Left lobe of liver (tissue), 2 donors: ENCODE data around the gene ASTE1. TPM values are rescaled to one million over a fixed set of nuclear protein-coding genes. Genes with fewer than 3 reads are reported as not detected.
"Not testable (repeated sequence)": the region's sequence is repeated elsewhere in the genome, so short reads cannot be mapped to it uniquely, and the experiment has no call there.

Experiments used
- ATAC-seq: fragments of 200-7000 bp; cut with Tn5 transposase; one replicate; pipeline ENCODE4 v1.9.1; 2020; ENCODE audit warnings: mild to moderate bottlenecking, moderate library complexity
- DNase-seq: peaks from one replicate; pipeline ENCODE4 v3.0.0-alpha.2; 2020; ENCODE audit warnings: low spot score
- total RNA-seq: library from RNA; stranded (reverse); gene quantifications from one replicate; pipeline ENCODE4 v1.2.1, GENCODE V29; 2021
- donor health status: DM: no; HTN: no; CAD: no; lungs with moderate emphysema.
- donor health status: DM: no; HTN: yes; CAD: no.

Gene ASTE1
- total RNA-seq, 1 donor from 2014 or later, result 4.5 TPM

DNA sequence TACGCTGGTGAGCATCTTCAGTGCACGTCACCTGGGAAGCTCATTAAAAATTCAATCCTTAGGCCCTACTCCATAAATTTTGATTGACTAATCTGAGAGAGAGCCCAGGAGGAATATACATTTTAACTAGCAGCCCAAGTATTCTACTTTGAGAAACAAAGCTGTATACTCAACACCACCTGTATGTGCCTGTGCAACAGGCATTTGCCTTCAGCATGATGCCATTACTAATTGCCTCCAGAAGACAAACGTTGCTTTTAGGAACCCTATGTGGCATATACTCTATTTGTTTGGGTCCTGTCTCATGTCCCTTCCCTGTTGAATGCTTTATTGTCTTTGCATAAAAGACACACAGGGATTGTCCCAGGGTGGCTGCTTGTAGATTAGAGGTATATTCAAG lies 7.7 kb downstream of the ASTE1 start:
- ATAC-seq, result no peak
- DNase-seq, result no peak

- DNase-seq (no peak), ATAC-seq (no peak)
Observed at GRCh38 chr3:131009698-131010097, 16.9 kb downstream of the ASTE1 start.

GRCh38 chr3:131008326-131008725 lies 18.3 kb downstream of the ASTE1 start:
- DNase-seq (no peak), ATAC-seq (no peak)

GRCh38 chr3:131007782-131008181 lies 18.8 kb downstream of the ASTE1 start:
- no peak for ATAC-seq
- no peak for DNase-seq

DNA sequence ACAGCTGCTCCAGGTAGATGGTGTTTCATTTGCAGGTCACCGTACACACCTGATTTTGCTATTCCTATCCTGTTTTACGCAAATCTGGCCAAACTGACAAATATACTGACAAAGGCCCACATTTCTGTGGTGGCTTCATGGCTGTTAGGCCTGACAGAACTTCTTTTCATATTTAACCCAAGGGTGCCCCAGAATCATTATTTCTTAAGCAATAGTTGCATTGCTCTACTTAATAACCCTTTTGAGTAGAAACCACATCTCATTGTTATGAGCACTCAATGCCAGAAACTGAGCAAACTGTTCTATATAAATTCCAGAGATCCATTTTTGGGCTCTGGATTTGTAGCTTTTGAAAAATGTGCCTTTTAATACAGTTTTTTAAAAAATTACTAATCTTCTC lies 19.4 kb downstream of the ASTE1 start:
- DNase-seq (no peak), ATAC-seq (no peak)

GRCh38 chr3:131004603-131005002 lies 22.0 kb downstream of the ASTE1 start:
- DNase-seq, result no peak
- no peak for ATAC-seq

DNA sequence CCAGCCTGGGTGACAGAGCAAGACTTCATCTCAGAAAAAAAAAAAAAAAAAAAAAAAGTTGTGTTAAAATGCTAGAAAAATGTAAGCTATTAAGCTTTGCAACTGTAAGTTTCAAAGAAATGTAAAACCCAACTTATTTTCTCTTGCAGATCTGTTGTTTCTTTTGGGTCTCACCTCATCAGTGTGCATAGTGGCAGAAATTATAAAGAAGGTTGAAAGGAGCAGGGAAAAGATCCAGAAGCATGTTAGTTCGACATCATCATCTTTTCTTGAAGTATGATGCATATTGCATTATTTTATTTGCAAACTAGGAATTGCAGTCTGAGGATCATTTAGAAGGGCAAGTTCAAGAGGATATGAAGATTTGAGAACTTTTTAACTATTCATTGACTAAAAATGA lies 25.6 kb downstream of the ASTE1 start:
- DNase-seq, result no peak
- ATAC-seq, result no peak

- ATAC-seq (no peak), DNase-seq (no peak)
Observed at GRCh38 chr3:130997289-130997688, 29.3 kb downstream of the ASTE1 start.

- ATAC-seq (no peak), DNase-seq (no peak)
Observed at GRCh38 chr3:130992344-130992743, 34.3 kb downstream of the ASTE1 start.

DNA sequence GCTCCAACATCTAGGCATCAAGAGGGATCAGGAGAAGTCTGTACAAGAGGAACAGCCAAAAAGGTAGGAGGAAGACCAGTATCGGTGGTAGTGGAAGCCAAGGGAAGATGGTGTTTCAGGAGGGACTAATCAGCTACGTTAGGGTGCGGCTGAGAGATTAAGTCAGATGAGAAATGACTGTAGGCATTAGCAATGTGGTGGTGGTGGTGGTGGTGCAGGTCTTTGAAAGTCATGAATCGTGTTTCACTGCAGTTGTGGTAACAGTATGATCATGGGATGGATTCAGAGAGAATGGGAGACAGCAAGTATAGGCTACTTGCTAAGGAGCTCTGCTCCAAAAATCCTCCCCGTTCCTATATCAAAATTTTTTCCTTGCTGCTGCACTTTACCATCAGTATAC lies 35.5 kb downstream of the ASTE1 start:
- no peak for DNase-seq
- ATAC-seq, result no peak

- ATAC-seq, result no peak
- no peak for DNase-seq
Observed at GRCh38 chr3:130990282-130990681, 36.3 kb downstream of the ASTE1 start.

- no peak for DNase-seq
- no peak for ATAC-seq
Observed at GRCh38 chr3:130981469-130981868, 45.2 kb downstream of the ASTE1 start.

DNA sequence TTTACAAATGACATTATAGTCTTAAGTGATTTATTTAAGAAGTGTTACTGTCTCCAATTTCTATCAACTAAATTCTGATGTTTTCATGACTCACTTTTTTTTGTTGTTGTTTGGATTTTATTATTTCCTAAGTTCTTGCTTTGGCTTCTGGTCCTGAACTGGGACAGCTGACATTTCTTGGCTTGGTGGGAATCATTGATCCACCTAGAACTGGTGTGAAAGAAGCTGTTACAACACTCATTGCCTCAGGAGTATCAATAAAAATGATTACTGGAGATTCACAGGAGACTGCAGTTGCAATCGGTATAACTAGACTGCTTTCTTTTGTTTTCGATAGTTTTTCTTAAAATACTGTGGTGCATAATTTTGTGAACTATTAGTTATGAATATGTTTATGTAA lies 47.5 kb downstream of the ASTE1 start:
- no peak for DNase-seq

DNA sequence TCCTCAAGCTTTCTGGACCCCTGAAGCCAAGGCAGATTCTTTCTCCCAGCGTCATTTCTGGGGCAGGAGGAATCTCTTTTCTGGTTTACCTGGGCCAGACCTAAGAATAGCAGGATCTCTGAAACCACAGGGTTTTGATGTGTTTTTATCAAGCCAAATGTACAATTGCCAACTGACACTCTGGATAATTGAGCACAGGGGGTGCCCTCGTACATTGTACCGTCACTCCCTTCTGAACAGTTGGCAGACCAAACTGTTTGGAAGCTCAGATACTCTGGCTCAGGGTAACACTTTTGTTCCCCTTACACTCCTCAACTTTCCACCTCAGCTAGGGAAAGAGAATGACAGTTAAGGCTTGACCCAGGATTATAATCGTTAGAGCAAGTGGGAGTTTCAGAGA lies 49.9 kb downstream of the ASTE1 start:
- peak; percentile 44 for ATAC-seq
- DNase-seq, result no peak

More for the DNA sequence above, 47.5 kb downstream of the ASTE1 start:
- no peak for ATAC-seq

DNA sequence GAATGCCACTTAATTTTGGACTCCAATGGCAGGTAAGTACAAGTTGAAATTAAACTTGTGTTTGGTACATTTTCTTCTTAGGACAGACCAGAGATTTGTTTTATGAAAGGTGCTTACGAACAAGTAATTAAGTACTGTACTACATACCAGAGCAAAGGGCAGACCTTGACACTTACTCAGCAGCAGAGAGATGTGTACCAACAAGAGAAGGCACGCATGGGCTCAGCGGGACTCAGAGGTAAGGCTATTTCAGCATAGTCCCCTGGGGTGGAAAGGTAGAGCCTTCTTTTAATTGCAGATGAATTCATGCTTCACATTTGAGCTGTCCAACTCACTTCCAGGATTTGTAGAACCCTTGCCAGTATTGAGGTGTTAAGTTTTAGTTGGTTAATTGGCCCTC lies 51.4 kb downstream of the ASTE1 start:
- no peak for ATAC-seq
- no peak for DNase-seq

DNA sequence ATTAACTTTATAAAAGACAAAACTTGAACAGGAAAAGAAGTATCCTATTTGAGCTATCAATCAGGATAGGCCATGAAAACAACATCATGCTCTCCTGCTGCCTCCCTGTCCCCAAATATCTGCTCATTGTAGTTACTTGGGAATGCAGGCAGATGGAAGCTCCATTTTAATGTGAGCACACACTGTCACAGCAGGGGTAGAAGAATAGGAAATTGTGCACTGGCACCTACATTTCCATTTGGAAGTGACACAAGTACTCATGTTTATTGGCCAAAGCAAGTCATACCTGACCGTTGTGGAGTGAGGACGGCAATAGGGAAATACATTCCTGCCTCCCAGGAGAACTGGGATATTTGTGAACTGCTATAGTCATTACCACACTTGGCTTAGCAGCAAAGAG lies 52.4 kb downstream of the ASTE1 start:
- ATAC-seq, result no peak
- DNase-seq, result no peak

DNA sequence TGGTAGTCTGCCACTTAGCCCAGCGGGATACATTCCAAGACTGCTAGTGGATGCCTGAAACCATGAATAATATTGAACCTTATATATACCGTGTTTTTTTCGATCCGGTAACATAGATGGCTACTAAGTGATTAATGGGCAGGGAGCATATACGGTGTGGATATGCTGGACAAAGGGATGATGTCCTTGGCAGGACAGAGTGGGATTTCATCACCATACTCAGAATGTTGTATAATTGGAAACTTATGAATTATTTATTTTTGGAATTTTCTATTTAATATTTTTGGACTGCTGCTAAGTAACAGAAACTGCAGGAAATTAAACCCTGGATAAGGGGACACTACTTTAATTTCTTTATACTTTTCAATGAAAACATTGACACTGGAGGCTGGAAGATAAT lies 53.2 kb downstream of the ASTE1 start:
- no peak for DNase-seq
- no peak for ATAC-seq

DNA sequence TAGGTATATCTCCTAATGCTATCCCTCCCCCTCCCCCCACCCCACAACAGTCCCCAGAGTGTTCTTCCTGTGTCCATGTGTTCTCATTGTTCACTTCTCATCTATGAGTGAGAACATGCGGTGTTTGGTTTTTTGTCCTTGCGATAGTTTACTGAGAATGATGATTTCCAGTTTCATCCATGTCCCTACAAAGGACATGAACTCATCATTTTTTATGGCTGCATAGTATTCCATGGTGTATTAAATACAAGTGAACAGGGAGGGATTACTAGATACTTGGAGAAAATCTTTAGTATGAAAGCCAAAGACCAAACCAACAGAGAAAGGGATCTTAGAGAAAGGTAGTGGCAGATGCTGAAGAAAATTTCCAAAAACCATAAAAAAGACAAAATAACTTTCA lies 54.0 kb downstream of the ASTE1 start:
- not testable (repeated sequence) for ATAC-seq, DNase-seq

DNA sequence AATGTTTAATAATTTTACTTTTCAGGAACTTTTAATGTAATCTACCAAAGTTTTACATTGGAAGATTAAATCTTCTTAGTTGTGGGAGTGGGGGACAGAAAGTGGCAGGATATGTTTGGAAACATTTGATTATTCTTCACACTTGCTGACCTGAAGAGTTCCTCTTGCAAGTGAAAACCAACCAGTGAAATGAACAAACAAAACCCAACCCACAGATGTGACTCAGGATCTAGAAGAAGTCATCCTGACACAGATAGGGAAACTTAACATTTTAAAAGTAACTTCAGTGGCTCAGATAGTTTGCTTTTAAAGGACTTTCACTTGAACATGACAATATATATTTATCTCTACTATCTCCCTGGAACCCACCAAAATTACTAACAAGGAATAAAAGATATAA lies 55.4 kb downstream of the ASTE1 start:
- ATAC-seq (no peak), DNase-seq (no peak)

DNA sequence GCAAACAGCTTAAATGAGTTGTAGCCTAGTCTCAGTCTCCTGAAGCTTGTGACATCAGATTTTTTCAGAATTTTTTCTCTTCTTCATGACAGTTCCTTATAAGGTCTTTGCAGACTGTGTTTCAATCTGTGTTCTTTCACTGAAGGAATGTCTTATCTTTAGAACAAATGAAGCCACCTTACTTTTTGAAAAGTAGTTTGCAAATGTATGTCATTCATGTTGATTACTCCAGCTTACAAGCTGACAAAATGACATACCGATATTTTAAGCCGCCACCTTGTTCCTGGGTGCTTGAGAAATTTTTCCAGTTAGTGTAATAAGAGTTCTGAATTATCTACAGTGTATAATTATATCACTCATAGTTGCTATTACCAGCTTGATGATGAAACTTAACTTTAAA lies 57.0 kb downstream of the ASTE1 start:
- ATAC-seq (no peak), DNase-seq (no peak)

- ATAC-seq, result no peak
- no peak for DNase-seq
Observed at GRCh38 chr3:130968221-130968620, 58.4 kb downstream of the ASTE1 start.

GRCh38 chr3:130967281-130967680 lies 59.3 kb downstream of the ASTE1 start:
- ATAC-seq (no peak), DNase-seq (no peak)

DNA sequence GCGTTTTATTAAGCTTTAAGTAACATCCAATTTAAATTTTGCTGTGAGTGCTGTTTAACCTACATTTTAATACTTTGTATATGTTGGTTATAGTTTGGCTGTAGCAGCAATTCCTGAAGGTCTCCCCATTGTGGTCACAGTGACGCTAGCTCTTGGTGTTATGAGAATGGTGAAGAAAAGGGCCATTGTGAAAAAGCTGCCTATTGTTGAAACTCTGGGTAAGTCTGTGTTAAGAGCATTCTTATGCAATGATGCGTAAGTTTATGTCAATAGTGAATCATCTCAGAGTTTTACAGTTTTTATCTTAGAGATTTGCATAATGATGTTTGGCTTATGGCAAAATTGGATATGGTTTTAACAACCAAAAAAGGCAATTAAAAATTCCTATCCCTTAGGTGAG lies 62.7 kb downstream of the ASTE1 start:
- no peak for DNase-seq

More for the DNA sequence above, 62.7 kb downstream of the ASTE1 start:
- ATAC-seq, result no peak
